Lung (tissue), 12 donors: ENCODE results near the gene STARD10. TPM values are rescaled to one million over a fixed set of nuclear protein-coding genes. Genes with fewer than 3 reads are reported as not detected.

Source experiments
- ATAC-seq: fragments of 200-7000 bp; cut with Tn5 transposase; one replicate; pipeline ENCODE4 v1.9.1; 2020; ENCODE audit warnings: moderate number of reproducible peaks; ENCODE audit not compliant: insufficient read depth, low FRiP score
- DNase-seq, 3 donors: peaks; one replicate each; pipeline ENCODE4 v3.0.0-alpha.2; 2013 to 2017
- H3K27ac ChIP-seq, 2 donors: one replicate each; pipeline ENCODE4 v1.5.1; 2013; ENCODE audit warnings: mild to moderate bottlenecking in 2 of 2, moderate library complexity in 2 of 2, control low read depth in 1 of 2, inconsistent platforms in 1 of 2, low read depth in 1 of 2, low read length in 1 of 2
- H3K27me3 ChIP-seq, 3 donors: one replicate each; pipeline ENCODE4 v1.5.1; 2013; ENCODE audit warnings: low read length in 2 of 3; ENCODE audit not compliant: control insufficient read depth in 3 of 3, insufficient read depth in 3 of 3
- H3K36me3 ChIP-seq, 4 donors: one replicate each; pipeline ENCODE4 v1.5.1; 2013; ENCODE audit warnings: low read length in 4 of 4, mild to moderate bottlenecking in 1 of 4, moderate library complexity in 1 of 4; ENCODE audit not compliant: control insufficient read depth in 4 of 4, insufficient read depth in 4 of 4
- H3K4me1 ChIP-seq, 5 donors: one replicate each; pipeline ENCODE4 v1.5.1; 2013; ENCODE audit warnings: low read length in 5 of 5, mild to moderate bottlenecking in 2 of 5, moderate library complexity in 1 of 5; ENCODE audit not compliant: control insufficient read depth in 5 of 5, insufficient read depth in 5 of 5
- H3K4me3 ChIP-seq: one replicate; pipeline ENCODE4 v1.5.1; 2013; ENCODE audit warnings: mild to moderate bottlenecking, control low read depth, moderate library complexity
- H3K9ac ChIP-seq, 2 donors: one replicate each; pipeline ENCODE4 v1.5.1; 2013; ENCODE audit warnings: low read length in 2 of 2, control low read depth in 1 of 2; ENCODE audit not compliant: insufficient read depth in 1 of 2
- H3K9me3 ChIP-seq, 4 donors: one replicate each; pipeline ENCODE4 v1.5.1; 2013; ENCODE audit warnings: low read length in 3 of 4, mild to moderate bottlenecking in 1 of 4, moderate library complexity in 1 of 4; ENCODE audit not compliant: control insufficient read depth in 4 of 4, insufficient read depth in 3 of 4
- WGBS, 2 donors: extraction: QIAGEN DNeasy Blood & Tissue Kit; methylation state at CpG; one replicate each; pipeline ENCODE4 v1.1.7; 2013; 5-methylcytosine and 5-hydroxymethylcytosine counted together
- polyA plus RNA-seq, 2 donors: library from polyadenylated mRNA; stranded (reverse); fragments of 200-250 nt; gene quantifications; one replicate each; pipeline ENCODE4 v1.2.1, GENCODE V29; 2013
- total RNA-seq, 2 donors: library from RNA; depleted of rRNA in 1 of 2; stranded (reverse); fragments of >200 nt in 1 of 2; gene quantifications; one replicate each; pipeline ENCODE4 v1.2.1, GENCODE V29; 2014 to 2021
- TF ChIP-seq, protein P1 (sequence below): IDR thresholded peaks from 2 replicates; pipeline ENCODE4 v1.5.1; 2012; ENCODE audit warnings: mild to moderate bottlenecking; ENCODE audit errors: control extremely low read depth, extremely low read depth
- donor health status: control.
- donor health status: control.
- donor health status: Bipolar disorder and iron deficiency.
- donor health status: healthy.
- donor health status: DM: yes; HTN: yes; CAD: no.

Gene STARD10
- total and polyA plus RNA-seq, 4 donors = 66.5 to 198 (median 102) TPM

DNA sequence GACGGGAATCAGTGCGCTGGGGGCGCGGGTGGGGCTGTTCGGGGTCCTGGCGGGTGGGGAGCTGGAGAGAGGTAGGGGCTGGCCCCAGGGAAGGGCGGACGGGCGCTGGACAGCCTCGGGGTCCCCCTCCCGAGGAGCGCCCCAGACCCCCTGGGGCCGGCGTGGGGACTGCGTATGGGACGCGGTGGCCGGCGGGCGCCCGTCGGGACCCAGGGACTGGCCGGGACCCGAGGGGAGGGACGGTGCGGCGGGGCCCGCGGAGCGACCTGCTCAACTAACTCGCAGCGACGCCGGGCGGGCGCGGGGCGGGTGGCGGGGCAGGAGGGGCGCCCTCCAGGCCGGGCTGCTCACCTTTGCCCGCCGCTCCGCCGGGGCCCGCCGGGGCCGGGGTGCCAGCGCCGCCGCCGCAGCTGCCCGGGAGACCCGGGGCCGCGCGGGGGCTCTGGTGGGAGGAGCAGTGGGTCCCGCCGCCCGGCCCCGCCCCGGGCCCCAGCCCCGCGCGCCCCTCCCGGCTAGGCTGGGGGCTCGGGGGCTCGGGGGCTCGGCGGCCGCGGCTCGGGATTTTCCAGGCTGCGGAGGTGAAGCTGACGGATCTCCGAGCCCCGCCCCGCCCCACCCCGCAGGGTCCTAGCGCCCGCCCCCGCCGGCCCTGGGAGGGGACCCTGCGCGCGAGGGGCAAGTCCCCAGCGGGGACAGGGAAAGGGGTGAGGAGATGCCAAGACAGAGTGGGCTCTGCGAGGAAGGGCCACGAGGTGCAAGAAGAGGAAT, 12.3 kb downstream of the STARD10 start:
- H3K27ac ChIP-seq = peak overlapping the region in 1 of 2 donors; percentile 34
- WGBS, 2 donors = 1 to 2% methylated on average over 41 to 89 of the region's 89 CpGs
- no peaks in the 10 kb centered on the region for H3K9me3 ChIP-seq
- peak overlapping the region; percentile 48 for H3K4me3 ChIP-seq
- peaks cover 0 to 4% (median 0%) of the 10 kb centered on the region in 4 donors for H3K36me3 ChIP-seq
- TF ChIP-seq, protein P1, sequence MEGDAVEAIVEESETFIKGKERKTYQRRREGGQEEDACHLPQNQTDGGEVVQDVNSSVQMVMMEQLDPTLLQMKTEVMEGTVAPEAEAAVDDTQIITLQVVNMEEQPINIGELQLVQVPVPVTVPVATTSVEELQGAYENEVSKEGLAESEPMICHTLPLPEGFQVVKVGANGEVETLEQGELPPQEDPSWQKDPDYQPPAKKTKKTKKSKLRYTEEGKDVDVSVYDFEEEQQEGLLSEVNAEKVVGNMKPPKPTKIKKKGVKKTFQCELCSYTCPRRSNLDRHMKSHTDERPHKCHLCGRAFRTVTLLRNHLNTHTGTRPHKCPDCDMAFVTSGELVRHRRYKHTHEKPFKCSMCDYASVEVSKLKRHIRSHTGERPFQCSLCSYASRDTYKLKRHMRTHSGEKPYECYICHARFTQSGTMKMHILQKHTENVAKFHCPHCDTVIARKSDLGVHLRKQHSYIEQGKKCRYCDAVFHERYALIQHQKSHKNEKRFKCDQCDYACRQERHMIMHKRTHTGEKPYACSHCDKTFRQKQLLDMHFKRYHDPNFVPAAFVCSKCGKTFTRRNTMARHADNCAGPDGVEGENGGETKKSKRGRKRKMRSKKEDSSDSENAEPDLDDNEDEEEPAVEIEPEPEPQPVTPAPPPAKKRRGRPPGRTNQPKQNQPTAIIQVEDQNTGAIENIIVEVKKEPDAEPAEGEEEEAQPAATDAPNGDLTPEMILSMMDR = no peak
- DNase-seq = peak in 2 of 3 donors; percentile 38 to 67
- peak; percentile 5 for ATAC-seq
- H3K9ac ChIP-seq = peak overlapping the region in 1 of 2 donors; percentile 68
- H3K4me1 ChIP-seq = peaks cover 0 to 31% (median 19%) of the 10 kb centered on the region in 5 donors
- H3K27me3 ChIP-seq = no peaks in the 10 kb centered on the region

DNA sequence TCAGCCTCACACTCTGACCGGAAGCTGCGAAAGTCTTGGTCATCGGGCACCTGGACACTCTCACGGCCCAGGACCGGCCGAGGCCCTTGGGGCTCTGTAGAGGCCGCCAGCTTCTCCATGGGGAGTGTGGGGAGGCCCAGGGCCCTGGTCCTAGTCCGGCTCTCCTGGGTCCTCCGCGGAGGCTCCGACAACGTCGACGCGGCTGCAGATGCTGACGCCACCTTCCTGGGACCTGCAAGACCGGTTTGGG, 12.9 kb downstream of the STARD10 start:
- Histone ChIP-seq H3K27me3 (no peaks in the 10 kb centered on the region), H3K9ac (peak overlapping the region in 1 of 2 donors; percentile 68), H3K9me3 (no peaks in the 10 kb centered on the region), H3K27ac (peak overlapping the region in 1 of 2 donors; percentile 79), H3K4me3 (peak overlapping the region; percentile 48), H3K4me1 (peaks cover 0 to 27% (median 19%) of the 10 kb centered on the region in 5 donors), H3K36me3 (peaks cover 0 to 4% (median 0%) of the 10 kb centered on the region in 4 donors)
- TF ChIP-seq, protein P1 = no peak
- ATAC-seq = no peak
- DNase-seq = peak in 2 of 3 donors; percentile 52 to 60
- 29% methylated on average over 17 of the region's 17 CpGs for WGBS, 2 donors

DNA sequence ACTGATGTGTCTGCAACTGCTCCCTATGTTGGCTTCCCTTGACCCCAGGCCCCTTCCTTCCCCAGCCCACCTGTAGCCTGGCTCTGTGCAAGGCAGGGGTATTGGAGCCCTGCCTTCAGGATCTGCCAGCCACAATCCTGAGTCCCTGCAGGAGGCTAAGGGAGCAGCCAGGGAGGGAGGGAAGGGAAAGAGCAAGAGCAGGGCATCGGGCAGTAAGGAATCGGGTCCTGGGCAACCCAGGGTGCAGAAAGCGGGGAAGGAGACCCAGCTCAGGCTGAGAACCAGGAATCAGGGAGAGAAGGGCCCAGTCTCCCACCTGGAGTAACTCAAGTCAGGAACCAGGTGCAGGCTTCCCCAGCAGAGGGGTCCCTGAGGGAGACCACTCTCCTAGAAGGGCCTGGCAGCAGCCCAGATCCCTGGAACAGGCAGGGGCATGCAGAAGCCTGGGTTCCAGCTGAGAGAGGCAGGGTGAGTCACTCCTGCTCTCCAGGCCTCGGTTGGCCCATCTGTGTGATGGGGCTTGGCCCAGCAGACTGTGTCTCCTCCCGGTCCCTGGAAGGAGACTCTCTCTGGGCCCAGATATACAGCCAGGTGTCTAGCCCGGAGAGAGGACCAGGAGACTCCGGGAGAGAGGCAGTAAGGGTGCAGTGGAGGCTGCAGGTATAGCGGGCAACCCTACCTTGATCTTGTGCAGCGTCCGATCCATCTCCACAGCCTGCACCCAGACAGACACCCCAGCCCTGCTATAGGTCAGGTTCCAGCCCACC, 13.4 kb downstream of the STARD10 start:
- TF ChIP-seq, protein P1 = no peak
- Histone ChIP-seq H3K27ac (peak overlapping the region in 1 of 2 donors; percentile 79), H3K36me3 (peaks cover 0 to 4% (median 0%) of the 10 kb centered on the region in 4 donors), H3K4me1 (peaks cover 0 to 28% (median 19%) of the 10 kb centered on the region in 5 donors), H3K4me3 (peak overlapping the region; percentile 48), H3K27me3 (no peaks in the 10 kb centered on the region), H3K9ac (peak overlapping the region in 1 of 2 donors; percentile 68), H3K9me3 (no peaks in the 10 kb centered on the region)
- WGBS, 2 donors = 74 to 87% methylated on average over 10 of the region's 10 CpGs
- ATAC-seq (no peak), DNase-seq (no peak)
